HG02763 (cell line): ENCODE results near the gene CST1.
"Not testable (repeated sequence)": the region's sequence is repeated elsewhere in the genome, so short reads cannot be mapped to it uniquely, and the experiment has no call there.

ENCODE experiments used
- ATAC-seq: cut with Tn5 transposase; IDR thresholded peaks from one replicate; pipeline ENCODE4 v1.9.1; 2021; ENCODE audit warnings: mild to moderate bottlenecking, moderate library complexity; ENCODE audit not compliant: unreplicated experiment

Gene CST1

DNA sequence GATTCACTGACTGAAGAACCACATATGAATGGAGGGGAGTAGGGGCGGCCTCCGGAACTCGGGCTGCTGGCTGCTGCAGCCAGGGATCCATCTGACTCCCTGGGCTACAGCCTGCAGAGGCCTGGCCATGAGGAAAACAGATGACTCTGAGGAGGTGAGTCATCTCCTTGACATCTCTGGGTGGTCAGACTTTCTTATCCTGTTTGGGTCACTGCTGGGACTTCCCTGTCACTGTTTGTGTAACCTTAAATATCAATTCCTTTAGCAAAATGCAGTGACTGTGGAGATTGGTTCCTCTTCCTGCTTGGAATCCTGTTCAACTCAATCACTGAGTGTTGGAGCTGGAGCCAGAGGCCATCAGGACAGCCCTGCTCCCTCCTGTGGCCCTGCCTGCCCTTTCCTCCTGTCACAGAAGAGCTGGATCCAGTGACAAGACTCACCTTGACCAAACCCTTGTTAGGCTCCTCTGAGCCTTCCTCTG, 4.4 kb upstream of the CST1 start:
- ATAC-seq = not testable (repeated sequence)

DNA sequence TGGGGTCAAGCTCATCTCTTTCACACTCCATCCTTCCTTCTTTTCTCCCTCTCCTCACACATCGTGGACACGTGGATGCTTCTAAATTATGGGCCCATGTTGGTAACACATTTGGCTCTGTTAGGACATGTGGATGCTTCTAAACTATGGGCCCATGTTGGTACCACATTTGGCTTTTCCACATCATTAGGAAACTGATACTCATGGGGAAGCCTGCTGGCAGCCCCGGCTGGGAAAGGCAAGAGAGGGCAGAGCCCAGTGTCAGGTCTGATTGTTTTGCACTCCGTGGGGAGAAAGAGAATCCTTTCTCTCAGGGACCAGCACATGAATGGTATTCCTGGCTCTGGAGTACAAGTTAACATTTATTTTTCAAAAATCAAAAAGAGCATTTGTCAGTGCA, 4.0 kb upstream of the CST1 start:
- no peak for ATAC-seq

DNA sequence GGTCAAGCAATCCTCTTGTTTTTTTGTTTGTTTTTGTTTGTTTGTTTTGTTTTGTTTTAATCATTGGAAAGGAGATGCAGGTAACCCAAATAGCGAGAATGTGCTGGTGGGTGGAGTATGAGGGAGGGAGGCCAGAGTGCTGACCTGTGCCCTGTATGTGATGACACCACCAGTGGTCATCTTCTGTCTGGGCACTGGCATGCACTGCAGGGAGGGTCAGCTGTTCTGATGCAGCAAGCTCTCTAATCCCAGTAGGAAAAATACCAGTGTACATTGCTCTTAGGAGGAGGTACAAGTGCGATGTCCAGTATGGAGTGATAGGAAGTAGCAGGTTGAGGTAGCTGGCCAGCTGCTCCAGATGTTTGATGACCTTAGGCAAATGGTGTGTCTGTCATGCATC, 2.9 kb upstream of the CST1 start:
- ATAC-seq = no peak

DNA sequence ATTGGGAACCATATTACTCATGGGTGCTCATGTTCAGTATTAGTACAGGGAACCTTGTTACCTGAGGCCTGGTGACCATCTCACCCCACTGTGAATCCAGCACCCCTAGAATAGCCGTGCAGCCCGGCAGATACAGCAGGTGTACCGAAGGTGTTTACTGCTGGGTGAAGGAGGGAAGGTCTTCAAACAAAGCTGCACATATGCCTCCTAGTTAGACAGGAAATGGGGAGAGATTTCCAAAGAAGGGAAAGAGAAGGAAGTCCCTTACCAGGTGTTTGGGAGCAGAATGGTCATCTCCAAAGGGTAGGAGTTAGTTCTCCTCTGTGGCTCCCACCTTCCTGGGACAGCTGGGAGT, 2.4 kb upstream of the CST1 start:
- no peak for ATAC-seq

DNA sequence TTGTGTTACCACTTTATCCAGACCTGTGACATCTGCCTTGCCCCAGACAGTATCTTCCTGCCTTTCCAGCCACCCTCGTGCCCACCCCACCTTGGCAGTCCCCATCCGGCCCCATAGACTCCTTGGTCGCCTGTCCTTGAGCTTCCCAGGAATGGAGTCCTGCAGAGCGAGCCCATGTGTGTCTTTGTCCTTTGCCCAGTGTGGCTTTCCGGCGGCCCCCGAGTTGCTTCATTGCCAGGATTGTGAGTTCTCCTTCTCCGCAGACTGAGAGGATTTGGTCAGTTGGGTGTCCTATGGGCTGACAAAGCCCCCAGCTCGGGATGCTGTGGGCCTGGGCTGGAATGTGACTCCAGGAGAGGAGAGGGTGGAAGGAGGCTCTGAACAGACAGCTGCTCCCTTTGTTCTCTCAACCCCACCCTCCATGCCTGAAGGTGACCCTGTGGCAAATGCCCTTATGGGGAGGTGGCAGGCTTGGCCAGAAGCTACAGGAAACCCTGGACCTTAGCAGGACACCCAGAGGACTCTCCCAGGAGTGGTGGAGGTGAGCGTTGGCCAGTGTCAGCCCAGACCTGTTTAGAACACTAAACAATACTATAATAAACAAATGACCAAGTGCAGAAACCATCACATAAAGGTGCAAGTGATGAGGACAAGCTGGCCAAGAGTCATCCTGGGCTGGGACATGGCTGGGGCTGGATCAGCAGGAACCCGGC, 1.9 kb upstream of the CST1 start:
- no peak for ATAC-seq

DNA sequence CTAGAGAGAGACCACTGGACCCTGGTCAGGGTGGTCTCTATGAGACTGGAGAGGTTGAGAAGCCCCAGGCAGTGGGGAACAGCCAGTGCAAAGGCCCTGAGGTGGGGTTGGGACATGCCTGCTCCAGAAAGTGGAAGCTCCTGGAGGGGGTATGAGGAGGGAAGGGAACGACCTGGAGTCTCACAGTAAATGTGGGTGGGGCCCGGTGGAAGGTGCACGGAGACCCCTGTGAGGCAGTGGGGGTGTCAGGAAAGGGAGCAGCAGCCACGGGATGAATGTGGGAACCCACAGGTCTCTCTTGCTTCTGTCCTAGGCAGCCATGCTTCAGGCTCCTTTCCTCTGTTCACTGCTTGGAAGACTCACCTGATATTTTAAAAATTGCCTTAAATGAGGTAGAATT, 1.3 kb upstream of the CST1 start:
- ATAC-seq = no peak

DNA sequence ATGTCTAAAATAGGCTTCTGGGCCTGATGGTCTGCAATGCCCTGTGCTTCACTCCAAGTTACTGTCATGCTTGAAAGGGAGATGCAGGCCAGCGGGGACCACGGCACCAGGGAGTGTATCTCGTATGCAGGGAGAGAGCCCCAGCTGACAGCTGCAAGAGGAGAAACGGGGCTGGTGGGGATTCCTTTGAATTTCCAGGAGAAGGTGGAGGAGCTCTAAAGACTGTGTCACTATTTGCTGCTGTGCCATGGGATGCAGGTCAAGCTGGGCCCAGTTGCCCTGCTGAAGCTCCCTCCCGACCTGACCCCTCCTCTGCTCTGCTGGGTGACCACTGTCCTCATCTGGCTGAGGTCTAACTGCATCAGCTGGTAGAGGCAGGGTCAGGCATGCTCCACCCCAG, 989 bp downstream of the CST1 start:
- ATAC-seq = no peak

DNA sequence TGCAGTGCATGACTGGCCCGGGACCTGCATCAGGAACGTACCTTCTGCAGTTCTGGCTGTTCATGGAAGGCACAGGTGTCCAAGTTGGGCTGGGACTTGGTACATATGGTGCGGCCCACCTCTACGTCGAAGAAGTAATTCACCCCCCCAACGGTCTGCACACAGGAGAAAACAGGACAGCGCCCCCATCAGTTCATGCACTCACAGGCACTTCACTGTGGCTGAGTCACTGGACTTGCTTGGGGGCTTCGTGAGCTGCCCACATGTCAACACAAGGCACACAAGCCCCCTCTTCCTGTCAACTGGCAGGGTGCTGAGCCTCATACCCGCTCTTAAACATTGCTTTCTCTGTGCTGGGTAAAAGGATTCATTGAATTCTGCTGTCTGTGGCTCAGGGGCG, 1.8 kb downstream of the CST1 start:
- not testable (repeated sequence) for ATAC-seq

DNA sequence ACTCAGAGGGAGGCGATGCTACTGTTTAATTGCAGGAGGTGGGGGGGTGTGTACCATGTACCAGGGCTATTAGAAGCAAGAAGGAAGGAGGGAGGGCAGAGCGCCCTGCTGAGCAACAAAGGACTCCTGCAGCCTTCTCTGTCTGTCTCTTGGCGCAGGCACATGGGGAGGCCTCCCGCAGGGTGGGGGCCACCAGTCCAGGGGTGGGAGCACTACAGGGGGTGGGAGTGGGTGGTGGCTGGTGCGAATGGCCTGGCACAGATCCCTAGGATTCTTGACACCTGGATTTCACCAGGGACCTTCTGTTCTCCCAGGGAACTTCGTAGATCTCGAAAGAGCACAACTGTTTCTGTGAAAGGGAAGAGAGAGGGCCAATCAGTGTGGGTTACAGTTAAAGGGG, 3.2 kb downstream of the CST1 start:
- ATAC-seq = not testable (repeated sequence)

DNA sequence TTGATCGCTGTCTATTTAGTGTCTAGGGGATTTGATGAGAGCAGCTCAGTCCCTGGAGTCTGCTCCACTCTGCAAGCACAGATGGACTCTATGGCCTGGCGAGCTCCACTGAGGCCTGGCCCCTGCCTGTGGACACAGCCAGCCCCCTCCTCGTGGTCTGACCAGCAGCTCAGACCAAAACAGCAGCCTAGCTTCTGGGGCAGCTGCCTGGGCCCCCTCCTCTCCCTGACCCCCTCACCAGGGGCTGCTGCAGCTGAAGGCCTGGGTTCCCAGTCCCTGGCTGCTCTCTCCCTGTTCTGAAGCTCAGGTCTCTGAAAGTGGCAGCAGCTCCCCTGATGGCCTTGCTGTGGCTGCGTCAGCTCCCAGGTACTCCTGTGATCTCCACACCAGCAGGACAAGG, 3.6 kb downstream of the CST1 start:
- not testable (repeated sequence) for ATAC-seq

DNA sequence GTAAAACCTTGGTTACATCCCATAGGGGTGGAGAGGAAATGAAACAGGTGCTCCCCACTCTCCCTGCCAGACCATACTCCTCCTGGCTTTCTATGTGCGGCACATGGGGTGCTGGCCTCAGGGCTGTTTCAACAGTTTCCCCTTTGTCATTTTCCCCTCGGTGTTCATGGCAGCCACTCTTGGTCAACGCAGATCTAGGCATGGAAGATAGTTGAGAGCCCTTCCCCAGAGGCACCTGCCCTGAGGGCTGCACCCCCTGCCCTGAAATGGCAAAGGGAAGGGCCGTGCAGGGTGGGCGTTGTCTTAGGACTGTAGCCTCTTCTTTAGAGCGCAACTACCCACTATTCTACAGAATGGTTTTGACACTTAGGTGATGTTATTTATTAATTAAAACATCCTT, 4.4 kb downstream of the CST1 start:
- no peak for ATAC-seq

DNA sequence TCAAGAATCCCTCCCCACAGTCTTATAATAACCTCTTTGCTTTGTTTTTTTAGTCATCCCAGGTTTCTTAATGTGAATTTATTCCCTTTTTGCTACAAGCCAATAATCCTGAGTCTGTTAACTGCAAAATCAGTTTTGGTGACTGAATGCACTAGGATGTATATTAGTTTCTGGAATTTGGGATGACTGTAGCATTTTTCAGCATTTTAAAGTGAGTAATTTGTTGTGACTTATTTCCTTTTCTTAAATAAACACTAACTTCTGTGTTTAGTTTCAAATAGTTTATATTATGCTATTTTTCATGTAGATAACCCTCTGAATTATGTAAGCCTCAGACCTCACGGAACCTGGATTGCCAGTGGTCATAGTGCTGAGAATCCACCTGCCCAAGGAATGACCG, 5.5 kb downstream of the CST1 start:
- no peak for ATAC-seq

DNA sequence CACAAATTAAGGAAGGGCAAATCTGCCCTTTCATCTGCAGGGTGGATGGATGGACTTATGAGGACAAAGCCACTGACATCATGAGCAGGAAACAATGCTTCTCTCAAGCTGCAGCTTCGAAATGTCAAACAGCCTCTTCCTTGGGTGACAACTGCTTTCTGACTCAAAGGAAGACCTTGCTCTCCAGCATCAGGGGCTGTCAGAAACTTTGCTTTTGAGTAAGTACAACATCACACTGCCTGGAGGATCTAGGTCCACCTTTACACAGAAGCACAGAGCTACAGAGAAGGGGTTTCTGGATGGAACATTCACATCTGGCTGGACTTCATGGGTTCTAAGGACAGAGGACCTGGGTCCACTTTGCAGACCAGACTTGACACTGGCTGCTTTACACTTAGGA, 5.9 kb downstream of the CST1 start:
- ATAC-seq = no peak

DNA sequence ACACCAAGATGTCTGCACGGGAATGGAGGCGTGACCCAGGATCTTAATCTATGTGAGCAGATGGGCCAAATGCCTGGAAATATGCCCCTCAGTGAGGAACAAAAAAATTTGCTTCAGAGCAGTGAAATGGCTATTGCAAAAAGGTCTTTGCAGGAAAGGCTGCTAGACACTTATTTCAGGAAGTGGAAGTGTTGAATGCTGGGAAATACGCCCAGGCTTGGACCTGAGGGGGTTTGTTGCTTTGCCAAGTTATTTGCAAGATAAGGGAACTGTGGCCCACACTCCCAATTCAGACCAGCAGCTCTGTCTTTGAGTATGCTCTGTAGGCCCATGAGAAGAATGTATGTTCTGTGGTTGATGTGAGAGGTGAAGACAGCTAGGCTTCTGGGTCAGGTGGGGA, 15.3 kb downstream of the CST1 start:
- not testable (repeated sequence) for ATAC-seq

DNA sequence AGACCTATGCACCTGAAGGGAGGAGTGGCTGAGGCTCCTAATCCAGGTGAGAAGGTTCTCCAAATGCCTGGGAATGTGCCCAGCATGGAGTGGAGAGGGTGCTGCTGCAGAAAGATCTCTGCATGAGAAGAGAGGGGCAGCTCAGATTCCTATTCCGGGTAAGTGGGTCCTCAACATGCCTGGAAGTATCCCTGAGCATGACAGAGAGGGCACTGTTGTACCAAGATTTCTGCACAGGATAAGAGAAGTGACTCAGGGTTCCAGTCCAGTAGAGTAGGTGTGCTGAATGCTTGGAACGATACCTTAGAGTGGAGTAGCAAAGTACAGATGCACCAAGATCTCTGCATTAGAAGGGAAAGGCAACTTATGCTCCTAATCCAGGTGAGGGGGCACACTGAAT, 15.8 kb downstream of the CST1 start:
- not testable (repeated sequence) for ATAC-seq

DNA sequence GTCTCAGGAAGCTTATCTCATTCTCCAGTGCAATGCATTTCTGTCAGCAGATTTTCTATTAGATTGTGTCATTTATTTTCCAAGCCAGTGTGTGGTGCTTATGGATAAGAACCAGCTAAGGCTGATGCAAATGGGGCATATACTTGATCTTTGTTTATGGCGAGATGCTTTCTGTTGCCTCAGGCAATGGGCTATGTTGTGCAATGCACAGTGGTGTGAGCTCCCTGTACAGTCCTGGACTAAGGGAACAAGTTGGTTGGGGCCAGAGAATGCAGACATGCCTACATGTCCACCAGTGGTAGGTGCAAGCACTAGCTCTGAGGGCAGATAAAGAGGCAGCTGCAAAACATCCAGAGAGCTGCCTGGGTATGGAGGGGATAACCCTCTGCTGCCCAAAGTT, 16.3 kb downstream of the CST1 start:
- not testable (repeated sequence) for ATAC-seq

DNA sequence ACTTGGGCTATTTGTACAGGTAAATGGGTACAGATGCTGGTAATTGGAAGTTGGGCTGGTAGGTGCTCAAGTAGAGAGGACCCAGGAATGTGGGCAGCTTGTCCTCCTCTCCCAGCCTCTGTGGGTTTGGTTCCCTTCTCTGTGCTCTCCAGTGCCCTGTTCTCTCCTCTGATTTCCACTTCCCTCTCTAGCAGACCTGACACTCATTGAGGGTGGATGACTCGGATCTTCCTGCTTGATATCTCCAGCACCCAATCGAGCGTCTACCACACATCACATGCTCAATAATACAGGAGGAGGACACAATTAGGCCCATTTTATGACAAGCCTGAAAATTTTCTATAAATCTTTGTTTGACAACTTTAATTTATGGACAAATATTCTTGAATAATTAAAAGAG, 23.7 kb downstream of the CST1 start:
- no peak for ATAC-seq

DNA sequence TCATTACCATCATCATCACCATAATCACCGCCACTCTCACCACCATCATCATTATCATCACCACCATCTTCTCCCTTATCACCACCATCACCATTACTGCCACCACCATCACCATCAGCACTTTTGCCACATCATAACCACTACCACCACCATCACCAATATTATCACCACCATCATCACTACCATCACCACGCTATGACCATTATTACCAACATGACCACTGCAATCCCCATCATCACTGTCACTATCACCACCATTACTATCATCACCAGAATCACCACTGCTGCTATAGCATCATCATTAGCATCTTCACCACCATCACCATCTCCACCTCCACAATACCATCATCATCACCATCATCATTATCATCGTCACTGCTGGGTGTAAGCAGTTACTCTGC, 25.6 kb downstream of the CST1 start:
- no peak for ATAC-seq

DNA sequence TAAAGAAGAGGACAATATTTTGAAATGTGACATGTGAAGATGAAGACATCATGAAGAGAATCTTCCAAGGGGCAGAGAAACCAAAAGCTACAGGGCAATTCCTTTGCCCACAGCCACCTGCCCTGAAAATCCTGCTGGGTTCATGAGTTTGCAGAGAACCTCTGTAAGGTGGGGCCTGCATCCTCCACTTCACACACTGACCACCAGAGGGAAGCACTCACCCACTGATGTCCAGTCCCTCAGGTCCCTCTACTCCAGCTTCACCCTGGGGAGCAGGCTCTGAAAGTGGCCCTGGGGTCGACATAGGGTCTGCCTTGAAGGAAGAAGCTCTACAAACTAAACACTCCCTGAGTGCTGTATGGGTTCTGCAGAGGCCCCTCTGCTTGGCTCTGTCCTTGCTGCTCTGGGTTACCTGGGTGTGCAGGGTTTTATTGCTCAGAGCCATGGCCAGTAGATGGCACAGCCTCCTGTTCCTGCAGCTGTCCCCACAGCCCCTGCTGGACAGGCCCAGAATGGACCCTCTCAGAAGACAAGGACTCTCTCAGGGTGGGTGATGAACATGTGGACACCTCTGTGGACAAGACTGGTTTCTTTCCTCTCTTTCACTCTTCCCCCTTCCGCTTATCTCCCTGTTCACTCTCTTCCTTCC, 27.0 kb downstream of the CST1 start:
- not testable (repeated sequence) for ATAC-seq

DNA sequence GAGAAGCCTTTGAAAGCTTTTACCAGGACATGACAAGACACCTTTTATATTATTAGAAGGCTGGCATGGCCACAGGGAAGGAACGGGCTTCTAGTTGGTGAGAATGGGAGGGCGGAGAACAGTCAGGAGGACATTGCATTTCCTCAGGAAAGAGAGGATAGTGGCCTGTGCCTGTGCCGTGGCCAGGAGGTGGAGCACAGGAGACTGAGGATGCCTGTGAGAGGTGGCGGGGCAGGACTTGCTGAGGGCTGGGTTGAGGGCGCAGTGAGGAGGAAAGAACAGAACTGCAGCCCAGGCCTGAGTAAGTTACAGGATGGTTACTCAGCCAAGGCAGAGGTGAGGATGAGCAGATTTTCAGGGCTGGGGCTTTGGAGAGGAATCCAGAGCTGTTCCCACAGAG, 27.9 kb downstream of the CST1 start:
- ATAC-seq = not testable (repeated sequence)

DNA sequence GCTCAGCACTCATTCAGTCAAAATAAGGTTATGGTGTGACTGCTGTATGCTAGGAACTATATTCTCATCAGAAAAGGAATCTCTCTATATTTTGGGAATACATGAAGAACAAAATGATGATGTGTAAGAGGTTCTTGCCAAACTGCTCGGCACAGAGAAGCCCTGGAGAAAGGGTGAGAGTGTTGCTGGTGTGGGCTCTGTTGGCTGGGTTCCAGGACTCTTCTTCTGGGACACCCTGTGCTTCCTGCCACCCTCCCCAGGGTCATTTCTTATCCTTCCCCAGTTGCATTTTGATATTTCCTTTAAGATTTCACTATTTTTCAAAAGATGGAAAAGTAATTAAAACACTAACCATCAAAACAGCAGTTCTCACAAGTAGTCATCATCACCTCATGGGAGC, 28.8 kb downstream of the CST1 start:
- no peak for ATAC-seq

DNA sequence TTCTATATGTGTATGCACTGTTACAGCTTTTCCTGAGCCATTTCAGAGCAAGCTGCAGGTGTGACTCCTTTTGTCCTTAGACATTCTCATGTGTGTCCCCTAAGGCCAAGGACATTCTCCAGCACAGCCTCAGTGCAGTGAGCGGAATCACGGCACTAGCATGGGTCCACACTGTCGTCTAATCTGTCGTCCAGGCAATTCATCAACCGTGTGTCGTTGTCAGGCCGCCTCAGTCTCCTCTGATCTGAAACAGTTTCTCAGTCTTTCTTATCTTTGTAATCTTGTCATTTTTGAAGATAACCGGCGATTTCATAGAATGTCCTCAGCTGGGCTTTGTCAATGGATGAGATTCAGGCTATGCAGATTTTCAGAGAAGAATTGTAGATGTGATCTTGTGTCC, 31.4 kb downstream of the CST1 start:
- not testable (repeated sequence) for ATAC-seq

DNA sequence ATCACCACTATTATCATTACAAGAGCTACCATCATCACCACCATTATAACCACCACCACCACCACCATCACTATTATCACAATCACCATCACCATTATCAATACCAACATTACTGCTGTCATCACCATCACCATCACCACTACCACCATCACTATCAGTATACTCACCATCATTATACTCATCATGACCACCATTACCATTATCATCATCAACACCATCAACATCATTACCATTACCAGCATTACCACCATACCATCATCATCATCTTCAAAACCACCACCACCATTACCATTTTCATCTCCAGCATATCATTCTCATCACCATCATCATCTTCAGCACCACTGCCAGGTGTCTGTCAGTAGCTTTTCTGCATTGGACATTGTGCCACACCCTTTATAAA, 39.0 kb downstream of the CST1 start:
- ATAC-seq = not testable (repeated sequence)
